ENCODE results near the gene TTC16. TPM values are rescaled to one million over a fixed set of nuclear protein-coding genes. Genes with fewer than 3 reads are reported as not detected.

The TTC16 gene
- total RNA-seq, 3 donors from 2014 or later = 0.31 TPM; not detected in 2

DNA sequence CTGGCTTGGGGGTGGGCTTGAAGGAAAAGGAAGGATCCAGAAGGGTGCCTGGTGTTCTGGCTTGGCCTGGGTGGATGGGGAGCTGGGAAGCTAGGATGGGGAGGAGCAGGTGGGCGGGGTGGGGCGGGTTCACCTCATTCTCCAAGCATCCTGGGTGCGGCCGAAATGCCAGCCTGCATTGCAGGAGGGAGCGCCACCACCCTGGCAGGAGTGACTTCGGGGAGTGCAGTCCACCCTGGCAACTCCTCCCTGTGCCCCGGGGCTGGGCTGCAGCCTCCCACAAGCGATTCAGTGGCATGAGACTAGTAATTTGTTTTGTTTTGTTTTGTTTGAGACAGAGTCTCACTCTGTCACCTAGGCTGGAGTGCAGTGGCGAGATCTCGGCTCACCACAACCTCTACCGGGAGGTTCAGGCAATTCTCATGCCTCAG is 5.5 kb downstream of the TTC16 start:
- intact Hi-C loops (cut with DNase I, micrococcal nuclease) = loop anchor here in 1 of 2 donors (10.0 kb wide), 1 partner anchor 127 kb away; no protein-coding TSS in a partner anchor
- H3K4me3 ChIP-seq = no peak overlapping the region
- peak; percentile 76 for ATAC-seq
- DNase-seq = peak; percentile 50 to 81 (median 68)
- no peaks in the 10 kb centered on the region for H3K36me3 ChIP-seq (ENCODE audit: low read depth)
- TF ChIP-seq, protein P1, sequence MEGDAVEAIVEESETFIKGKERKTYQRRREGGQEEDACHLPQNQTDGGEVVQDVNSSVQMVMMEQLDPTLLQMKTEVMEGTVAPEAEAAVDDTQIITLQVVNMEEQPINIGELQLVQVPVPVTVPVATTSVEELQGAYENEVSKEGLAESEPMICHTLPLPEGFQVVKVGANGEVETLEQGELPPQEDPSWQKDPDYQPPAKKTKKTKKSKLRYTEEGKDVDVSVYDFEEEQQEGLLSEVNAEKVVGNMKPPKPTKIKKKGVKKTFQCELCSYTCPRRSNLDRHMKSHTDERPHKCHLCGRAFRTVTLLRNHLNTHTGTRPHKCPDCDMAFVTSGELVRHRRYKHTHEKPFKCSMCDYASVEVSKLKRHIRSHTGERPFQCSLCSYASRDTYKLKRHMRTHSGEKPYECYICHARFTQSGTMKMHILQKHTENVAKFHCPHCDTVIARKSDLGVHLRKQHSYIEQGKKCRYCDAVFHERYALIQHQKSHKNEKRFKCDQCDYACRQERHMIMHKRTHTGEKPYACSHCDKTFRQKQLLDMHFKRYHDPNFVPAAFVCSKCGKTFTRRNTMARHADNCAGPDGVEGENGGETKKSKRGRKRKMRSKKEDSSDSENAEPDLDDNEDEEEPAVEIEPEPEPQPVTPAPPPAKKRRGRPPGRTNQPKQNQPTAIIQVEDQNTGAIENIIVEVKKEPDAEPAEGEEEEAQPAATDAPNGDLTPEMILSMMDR (IDR thresholded peaks at IDR 0.05) = no peak
- H3K4me1 ChIP-seq (ENCODE audit: low read depth) = peaks cover 10% of the 10 kb centered on the region
- H3K9me3 ChIP-seq = no peaks in the 10 kb centered on the region

GRCh38 chr9:127722055-127722745 is 6.3 kb downstream of the TTC16 start:
- Histone ChIP-seq H3K9me3 (no peaks in the 10 kb centered on the region), H3K4me3 (no peak overlapping the region), H3K36me3 (ENCODE audit: low read depth) (no peaks in the 10 kb centered on the region), H3K4me1 (ENCODE audit: low read depth) (peaks cover 10% of the 10 kb centered on the region)
- peak; percentile 64 for ATAC-seq
- intact Hi-C loops (cut with DNase I, micrococcal nuclease) = loop anchor here in 1 of 2 donors (10.0 kb wide), 1 partner anchor 127 kb away; no protein-coding TSS in a partner anchor
- TF ChIP-seq, protein P1 (IDR thresholded peaks at IDR 0.05) = no peak
- peak in 1 of 3 donors; percentile 35 for DNase-seq

GRCh38 chr9:127723013-127723412 is 7.1 kb downstream of the TTC16 start:
- intact Hi-C loops (cut with DNase I, micrococcal nuclease) = loop anchor here in 1 of 2 donors (10.0 kb wide), 1 partner anchor 128 kb away; no protein-coding TSS in a partner anchor
- Histone ChIP-seq H3K4me3 (no peak overlapping the region), H3K4me1 (ENCODE audit: low read depth) (peaks cover 10% of the 10 kb centered on the region), H3K36me3 (ENCODE audit: low read depth) (no peaks in the 10 kb centered on the region), H3K9me3 (no peaks in the 10 kb centered on the region)
- ATAC-seq (no peak), DNase-seq (no peak)
- TF ChIP-seq, protein P1 (IDR thresholded peaks at IDR 0.05) = no peak

- no peaks in the 10 kb centered on the region for H3K9me3 ChIP-seq
- TF ChIP-seq, protein P1 (IDR thresholded peaks at IDR 0.05) = no peak
- DNase-seq (peak in 1 of 3 donors; percentile 38), ATAC-seq (peak; percentile 65)
- H3K4me1 ChIP-seq (ENCODE audit: low read depth) = peaks cover 10% of the 10 kb centered on the region
- H3K36me3 ChIP-seq (ENCODE audit: low read depth) = no peaks in the 10 kb centered on the region
- H3K4me3 ChIP-seq = no peak overlapping the region
- intact Hi-C loops (cut with DNase I, micrococcal nuclease) = loop anchor here in 1 of 2 donors (10.0 kb wide), 1 partner anchor 129 kb away; no protein-coding TSS in a partner anchor
Observed at GRCh38 chr9:127723444-127723843, 7.6 kb downstream of the TTC16 start.

GRCh38 chr9:127724012-127724411 is 8.1 kb downstream of the TTC16 start:
- TF ChIP-seq, protein P1 (IDR thresholded peaks at IDR 0.05) = no peak
- H3K4me1 ChIP-seq (ENCODE audit: low read depth) = peaks cover 10% of the 10 kb centered on the region
- no peak overlapping the region for H3K4me3 ChIP-seq
- DNase-seq (no peak), ATAC-seq (peak; percentile 52)
- no peaks in the 10 kb centered on the region for H3K9me3 ChIP-seq
- intact Hi-C loops (cut with DNase I, micrococcal nuclease) = loop anchor here in 1 of 2 donors (10.0 kb wide), 1 partner anchor 129 kb away; no protein-coding TSS in a partner anchor
- no peaks in the 10 kb centered on the region for H3K36me3 ChIP-seq (ENCODE audit: low read depth)

Data from mucosa of descending colon (tissue), 3 donors.